ENCODE data around the gene FYN.

- no peak for TF ChIP-seq CHD1 (IDR thresholded peaks at IDR 0.05; ENCODE audit: low read depth, low read length)
- TF ChIP-seq, protein P1, sequence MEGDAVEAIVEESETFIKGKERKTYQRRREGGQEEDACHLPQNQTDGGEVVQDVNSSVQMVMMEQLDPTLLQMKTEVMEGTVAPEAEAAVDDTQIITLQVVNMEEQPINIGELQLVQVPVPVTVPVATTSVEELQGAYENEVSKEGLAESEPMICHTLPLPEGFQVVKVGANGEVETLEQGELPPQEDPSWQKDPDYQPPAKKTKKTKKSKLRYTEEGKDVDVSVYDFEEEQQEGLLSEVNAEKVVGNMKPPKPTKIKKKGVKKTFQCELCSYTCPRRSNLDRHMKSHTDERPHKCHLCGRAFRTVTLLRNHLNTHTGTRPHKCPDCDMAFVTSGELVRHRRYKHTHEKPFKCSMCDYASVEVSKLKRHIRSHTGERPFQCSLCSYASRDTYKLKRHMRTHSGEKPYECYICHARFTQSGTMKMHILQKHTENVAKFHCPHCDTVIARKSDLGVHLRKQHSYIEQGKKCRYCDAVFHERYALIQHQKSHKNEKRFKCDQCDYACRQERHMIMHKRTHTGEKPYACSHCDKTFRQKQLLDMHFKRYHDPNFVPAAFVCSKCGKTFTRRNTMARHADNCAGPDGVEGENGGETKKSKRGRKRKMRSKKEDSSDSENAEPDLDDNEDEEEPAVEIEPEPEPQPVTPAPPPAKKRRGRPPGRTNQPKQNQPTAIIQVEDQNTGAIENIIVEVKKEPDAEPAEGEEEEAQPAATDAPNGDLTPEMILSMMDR (conservative IDR thresholded peaks at IDR 0.05; ENCODE audit: low read depth, low read length): no peak
- TF ChIP-seq MAZ (IDR thresholded peaks at IDR 0.05; ENCODE audit: borderline replicate concordance, low read depth, low read length): no peak
- no peak for TF ChIP-seq RFX5 (IDR thresholded peaks at IDR 0.05; ENCODE audit: low read depth, low read length)
- TF ChIP-seq RAD21 (IDR thresholded peaks at IDR 0.05; ENCODE audit: low read length): no peak
- no peak for TF ChIP-seq MAFK (IDR thresholded peaks at IDR 0.05; ENCODE audit: low read depth, low read length)
- no peak for TF ChIP-seq USF2 (IDR thresholded peaks at IDR 0.05; ENCODE audit: low read depth, low read length)
- no peak for TF ChIP-seq BHLHE40 (IDR thresholded peaks at IDR 0.05; ENCODE audit: low read depth, low read length)
- no peak for TF ChIP-seq SMC3 (IDR thresholded peaks at IDR 0.05; ENCODE audit: low read depth, low read length)
- no peak for TF ChIP-seq POLR2A (IDR thresholded peaks at IDR 0.05; ENCODE audit: low read depth, low read length)
These were observed 63.5 kb downstream of the FYN start for GRCh38 chr6:111809766-111810165.

All from IMR-90 (cell line).